GM12864 (cell line): ENCODE data around the gene GABRA4.

Experiments
- DNase-seq: peaks from one replicate; pipeline ENCODE4 v3.0.0-alpha.2; 2011; ENCODE audit warnings: low read depth
- H3K4me3 ChIP-seq: 2 replicates; pipeline ENCODE4 v1.5.1; 2011; ENCODE audit warnings: mild to moderate bottlenecking, low read depth, low read length, control low read depth
- TF ChIP-seq, protein P1 (sequence below): IDR thresholded peaks from 2 replicates; pipeline ENCODE4 v1.5.1; 2011; ENCODE audit warnings: low read depth, mild to moderate bottlenecking, moderate library complexity, low read length, control low read depth, inconsistent platforms; ENCODE audit errors: missing control alignments

The GABRA4 gene

DNA sequence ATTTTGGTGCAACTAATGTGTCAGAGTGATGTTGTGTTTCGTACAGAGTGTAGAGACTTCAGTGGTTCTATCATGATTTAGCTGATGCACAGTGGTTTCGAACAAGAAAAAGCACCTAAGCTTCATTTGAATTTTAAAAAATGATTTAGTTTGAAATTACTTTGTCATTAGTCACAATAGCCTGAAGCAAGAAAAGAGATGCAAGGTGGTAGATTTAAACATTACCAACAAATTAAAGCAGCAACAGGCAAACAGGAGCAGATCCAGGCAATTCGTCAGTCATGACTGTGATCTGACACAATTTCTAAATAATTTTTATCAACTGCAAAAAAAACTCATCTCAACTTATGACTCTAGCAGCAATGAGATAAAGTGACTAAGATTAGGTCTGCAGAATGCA is 59.7 kb downstream of the GABRA4 start:
- DNase-seq, result no peak
- TF ChIP-seq, protein P1, sequence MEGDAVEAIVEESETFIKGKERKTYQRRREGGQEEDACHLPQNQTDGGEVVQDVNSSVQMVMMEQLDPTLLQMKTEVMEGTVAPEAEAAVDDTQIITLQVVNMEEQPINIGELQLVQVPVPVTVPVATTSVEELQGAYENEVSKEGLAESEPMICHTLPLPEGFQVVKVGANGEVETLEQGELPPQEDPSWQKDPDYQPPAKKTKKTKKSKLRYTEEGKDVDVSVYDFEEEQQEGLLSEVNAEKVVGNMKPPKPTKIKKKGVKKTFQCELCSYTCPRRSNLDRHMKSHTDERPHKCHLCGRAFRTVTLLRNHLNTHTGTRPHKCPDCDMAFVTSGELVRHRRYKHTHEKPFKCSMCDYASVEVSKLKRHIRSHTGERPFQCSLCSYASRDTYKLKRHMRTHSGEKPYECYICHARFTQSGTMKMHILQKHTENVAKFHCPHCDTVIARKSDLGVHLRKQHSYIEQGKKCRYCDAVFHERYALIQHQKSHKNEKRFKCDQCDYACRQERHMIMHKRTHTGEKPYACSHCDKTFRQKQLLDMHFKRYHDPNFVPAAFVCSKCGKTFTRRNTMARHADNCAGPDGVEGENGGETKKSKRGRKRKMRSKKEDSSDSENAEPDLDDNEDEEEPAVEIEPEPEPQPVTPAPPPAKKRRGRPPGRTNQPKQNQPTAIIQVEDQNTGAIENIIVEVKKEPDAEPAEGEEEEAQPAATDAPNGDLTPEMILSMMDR, result no peak
- H3K4me3 ChIP-seq, result no peak overlapping the region

DNA sequence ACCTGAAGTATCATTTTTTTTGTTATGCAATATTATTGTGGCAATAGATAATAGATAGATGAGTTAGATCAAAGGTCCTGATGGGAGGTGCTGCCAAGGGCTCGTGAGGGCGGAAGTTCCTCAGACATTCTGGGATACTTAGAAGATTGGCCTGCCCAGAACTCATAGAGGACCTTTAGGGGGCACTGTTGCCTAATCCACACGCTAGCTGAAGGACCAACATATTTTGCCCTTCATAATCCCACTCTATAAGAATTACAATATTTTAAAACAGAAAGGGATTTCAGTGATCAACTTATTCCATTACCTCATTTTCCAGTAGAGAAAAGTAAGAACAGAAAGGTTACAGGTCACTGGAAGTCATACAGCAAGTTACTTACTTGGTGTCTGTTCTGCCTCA is 61.4 kb downstream of the GABRA4 start:
- TF ChIP-seq, protein P1, result peak; percentile 70
- no peak overlapping the region for H3K4me3 ChIP-seq
- DNase-seq, result peak; percentile 10

DNA sequence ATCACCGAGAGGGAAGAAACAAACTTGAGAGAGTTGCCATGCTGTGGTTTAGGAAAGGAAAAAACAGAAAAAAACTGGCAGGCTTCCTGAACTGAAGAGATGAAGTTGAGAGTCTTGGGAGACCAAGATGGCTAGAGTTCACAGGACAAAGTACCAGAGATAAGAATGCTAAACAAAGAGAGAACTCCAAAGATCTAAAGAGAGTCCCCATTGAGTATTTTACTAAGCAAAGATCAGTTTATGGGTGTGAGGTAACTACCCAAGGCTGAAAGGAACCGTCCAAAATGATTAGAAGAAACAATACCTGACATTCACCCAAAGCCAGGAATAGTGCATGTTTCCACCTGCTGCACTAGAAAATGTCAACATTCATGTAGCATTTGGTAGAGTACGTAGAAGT is 62.5 kb downstream of the GABRA4 start:
- TF ChIP-seq, protein P1, result no peak
- no peak for DNase-seq
- H3K4me3 ChIP-seq, result no peak overlapping the region

DNA sequence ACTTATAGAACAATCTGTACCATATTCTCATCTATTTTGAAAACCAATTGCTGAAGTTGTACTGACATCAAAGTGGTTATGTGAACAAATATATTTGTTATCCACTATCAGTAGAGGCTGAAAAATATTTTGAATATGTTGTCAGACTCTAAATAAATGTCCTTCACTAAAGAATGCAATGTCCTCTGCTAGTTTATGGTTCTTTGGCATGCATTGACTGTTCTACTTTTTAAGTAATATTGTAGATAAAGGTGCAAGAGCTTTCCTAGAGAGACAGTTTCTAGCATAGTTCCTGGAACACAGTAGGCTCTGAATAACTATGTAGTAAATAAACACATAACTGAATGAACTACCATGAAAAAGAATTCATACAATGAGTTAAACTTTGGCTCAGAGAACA is 66.2 kb downstream of the GABRA4 start:
- TF ChIP-seq, protein P1, result no peak
- H3K4me3 ChIP-seq, result no peak overlapping the region

GRCh38 chr4:46924789-46925529 is 68.4 kb downstream of the GABRA4 start:
- DNase-seq, result no peak
- no peak overlapping the region for H3K4me3 ChIP-seq
- TF ChIP-seq, protein P1, result no peak

More for the DNA sequence above, 66.2 kb downstream of the GABRA4 start:
- no peak for DNase-seq

- no peak for DNase-seq
- TF ChIP-seq, protein P1, result no peak
- no peak overlapping the region for H3K4me3 ChIP-seq
Observed at GRCh38 chr4:46922205-46922604, 71.2 kb downstream of the GABRA4 start.

GRCh38 chr4:46909078-46909477 is 84.3 kb downstream of the GABRA4 start, which contains the start of gene COX7B2:
Gene COX7B2 (minus strand): TSS chr4:46909245. CDS start chr4:46735192, 174,053 bp downstream.
- H3K4me3 ChIP-seq, result no peak within 1 kb of the TSS
- TF ChIP-seq, protein P1, result no peak
- no peak for DNase-seq
